ENCODE measurements around the gene FOXF1.

- no peak for TF ChIP-seq CTCF (conservative IDR thresholded peaks at IDR 0.05; ENCODE audit: low read depth, low read length)
- TF ChIP-seq EZH2 (IDR thresholded peaks at IDR 0.05; ENCODE audit: low read length, unreplicated experiment): no peak
- TF ChIP-seq EZH2phosphoT487 (IDR thresholded peaks at IDR 0.05; ENCODE audit: borderline replicate concordance, low read length): no peak
Observed at GRCh38 chr16:86553356-86553755, 43.0 kb downstream of the FOXF1 start.
